SH-SY5Y (cell line): ENCODE data around the gene CPN1.

ENCODE experiments used
- GATA2 ChIP-seq: IDR thresholded peaks from 2 replicates; pipeline ENCODE4 v1.6.1; 2011; ENCODE audit warnings: mild to moderate bottlenecking, low read depth, low read length
- GATA3 ChIP-seq: IDR thresholded peaks from 2 replicates; pipeline ENCODE4 v1.6.1; 2011; ENCODE audit warnings: low read depth, mild to moderate bottlenecking, low read length, moderate library complexity

GRCh38 chr10:100122780-100123179 lies 41.1 kb upstream of the CPN1 start:
- no peak for TF ChIP-seq GATA3
- no peak for TF ChIP-seq GATA2
